GM21526 (cell line): ENCODE measurements around the gene PELI2.
"Not testable (repeated sequence)": the region's sequence is repeated elsewhere in the genome, so short reads cannot be mapped to it uniquely, and the experiment has no call there.

Experiments used
- ATAC-seq: cut with Tn5 transposase; IDR thresholded peaks from one replicate; pipeline ENCODE4 v1.9.1; 2021; ENCODE audit warnings: moderate library complexity; ENCODE audit not compliant: unreplicated experiment, low FRiP score

Gene PELI2

DNA sequence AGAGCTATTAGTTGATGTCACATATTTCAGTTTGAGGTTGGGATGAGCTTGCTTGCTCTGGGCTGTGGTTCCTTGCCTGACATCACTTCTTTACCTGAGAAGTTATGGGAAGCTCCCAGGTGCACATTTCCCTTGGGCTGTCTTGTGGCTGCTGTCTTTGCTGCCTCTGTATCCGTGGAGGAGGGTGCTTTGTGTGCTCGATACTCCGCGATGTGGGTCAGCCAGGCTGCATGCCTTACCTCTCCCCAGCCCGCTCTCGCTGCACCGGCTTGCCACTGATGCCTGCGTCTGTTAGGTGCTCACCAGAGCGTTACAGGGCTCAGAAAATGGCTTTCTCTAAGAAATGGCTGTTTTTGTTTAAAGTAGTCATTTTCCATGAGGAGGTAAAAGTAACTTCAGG is 19.6 kb downstream of the PELI2 start:
- no peak for ATAC-seq

GRCh38 chr14:56138928-56139327 is 20.7 kb downstream of the PELI2 start:
- ATAC-seq = no peak

DNA sequence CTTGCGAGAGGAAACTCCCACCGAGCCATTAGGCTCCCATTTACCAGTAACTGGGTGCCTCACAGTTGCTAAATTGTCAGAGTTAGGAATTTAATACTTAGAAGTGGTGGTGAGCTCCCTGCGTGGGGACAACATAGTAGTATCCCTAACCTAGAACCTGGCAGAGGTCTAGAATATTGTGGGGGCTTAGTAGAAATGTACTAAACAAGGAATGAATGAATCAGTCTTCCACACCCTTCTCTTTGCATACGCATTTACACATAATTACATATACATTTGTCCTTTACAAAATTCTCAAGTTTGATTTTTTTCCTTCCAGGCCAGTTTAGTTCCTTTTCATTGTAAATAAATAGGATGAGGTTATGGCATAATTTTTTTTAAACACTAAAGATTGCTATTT is 24.1 kb downstream of the PELI2 start:
- ATAC-seq = no peak

- ATAC-seq = no peak
Observed at GRCh38 chr14:56143025-56143424, 24.8 kb downstream of the PELI2 start.

DNA sequence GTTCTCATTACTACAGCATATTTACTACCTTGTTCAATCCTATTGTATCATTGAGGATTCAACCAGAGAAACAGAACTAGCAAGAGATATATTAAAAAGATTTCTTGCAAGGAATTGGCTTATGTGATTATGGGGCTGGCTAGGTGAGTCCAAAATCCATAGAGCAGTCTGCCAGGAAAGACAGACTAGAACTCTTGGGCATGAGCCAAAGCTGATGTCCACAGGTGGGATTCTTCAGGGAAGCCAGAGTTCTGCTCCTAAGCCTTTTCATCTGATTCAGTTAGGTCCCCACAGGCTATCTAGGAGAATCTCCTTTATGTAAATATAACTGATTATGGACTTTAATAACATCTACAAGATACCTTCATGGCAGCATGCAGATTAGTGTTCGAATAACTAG is 26.0 kb downstream of the PELI2 start:
- no peak for ATAC-seq

DNA sequence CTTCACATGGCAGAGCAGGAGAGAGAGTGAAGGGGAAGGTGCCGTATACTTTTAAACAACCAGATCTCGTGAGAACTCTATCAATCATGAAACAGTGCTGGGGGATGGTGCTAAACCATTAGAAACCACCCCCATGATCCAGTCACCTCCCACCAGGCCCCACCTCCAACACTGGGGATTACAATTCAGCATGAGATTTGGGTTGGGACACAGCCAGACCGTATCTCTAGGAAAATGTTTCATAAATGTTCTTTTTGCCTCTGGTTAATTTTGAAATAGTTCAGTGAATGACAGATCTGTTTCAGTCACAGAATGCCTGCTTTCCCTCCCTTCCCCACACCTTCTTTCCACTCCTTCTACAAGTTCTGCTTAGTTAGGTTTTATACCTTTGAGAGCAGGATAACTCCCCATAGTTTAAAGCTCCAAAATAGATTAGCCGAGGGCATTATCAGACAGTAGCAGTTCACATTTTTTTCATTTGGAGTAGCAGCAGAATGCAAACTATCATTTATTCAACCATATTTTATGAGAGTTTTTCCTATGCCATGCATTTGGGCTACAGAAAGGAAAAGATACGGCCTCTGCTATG is 27.1 kb downstream of the PELI2 start:
- no peak for ATAC-seq

DNA sequence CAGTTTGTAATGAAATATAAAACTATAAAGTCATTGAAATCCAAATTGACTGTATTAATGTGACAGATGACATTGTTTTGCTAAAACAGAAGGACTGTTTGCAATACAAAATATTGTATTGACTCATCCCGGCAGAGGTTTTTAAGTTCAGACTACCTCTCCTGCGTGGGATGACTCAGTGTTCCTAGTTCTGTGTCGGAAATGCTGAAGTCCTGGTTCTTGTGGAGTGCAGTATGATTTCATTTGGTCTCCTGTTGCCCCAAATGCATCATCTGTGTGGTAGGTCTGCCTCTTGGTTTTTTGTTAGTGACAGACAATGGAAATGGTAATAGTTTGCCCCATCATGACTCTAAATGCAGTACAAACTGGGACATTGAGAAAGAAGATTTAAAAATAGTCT is 27.8 kb downstream of the PELI2 start:
- no peak for ATAC-seq

GRCh38 chr14:56147449-56147848 is 29.2 kb downstream of the PELI2 start:
- ATAC-seq = no peak

DNA sequence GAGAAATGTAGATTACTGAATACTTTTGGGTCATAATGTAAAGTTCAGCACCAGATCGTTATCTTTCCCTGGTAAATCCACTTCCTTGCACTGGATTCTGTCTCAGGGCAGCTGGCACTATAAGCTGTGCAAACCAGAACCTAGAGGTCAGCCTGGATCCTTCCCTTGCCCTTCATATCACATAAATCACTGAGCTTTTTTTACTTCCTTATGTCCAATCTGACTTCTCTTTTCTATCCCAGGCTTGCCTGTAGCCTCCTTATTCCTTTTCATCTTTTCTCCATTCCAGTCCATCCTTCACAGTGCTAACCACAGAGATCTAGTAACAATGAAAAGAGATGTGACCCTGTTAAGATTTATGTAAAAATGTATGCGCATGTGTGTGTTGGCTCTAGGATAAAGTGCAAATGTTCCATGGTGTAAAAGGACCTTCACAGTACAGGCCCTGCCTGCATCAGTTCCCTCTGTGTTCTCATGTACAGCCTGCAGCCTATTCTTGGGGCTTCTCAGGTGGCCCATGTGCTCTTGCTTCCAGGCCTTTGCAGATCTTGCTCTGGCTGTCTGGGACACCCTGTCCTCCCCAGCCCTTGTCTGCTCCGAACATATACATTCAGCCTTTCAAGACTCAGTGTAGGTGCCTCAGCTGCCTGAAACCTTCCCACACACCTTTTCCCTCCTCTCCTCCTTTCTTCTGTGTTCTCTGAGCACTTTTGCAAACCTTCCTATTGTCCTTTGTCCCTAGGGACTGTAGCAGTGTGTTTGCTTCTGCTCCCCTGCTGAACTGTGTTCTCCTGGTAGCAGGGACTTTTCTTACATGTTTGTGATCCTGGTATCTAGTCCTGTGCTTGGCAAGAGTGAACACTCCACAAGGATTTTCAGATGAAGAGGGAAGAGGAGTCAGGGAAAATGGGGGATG is 30.0 kb downstream of the PELI2 start:
- no peak for ATAC-seq

DNA sequence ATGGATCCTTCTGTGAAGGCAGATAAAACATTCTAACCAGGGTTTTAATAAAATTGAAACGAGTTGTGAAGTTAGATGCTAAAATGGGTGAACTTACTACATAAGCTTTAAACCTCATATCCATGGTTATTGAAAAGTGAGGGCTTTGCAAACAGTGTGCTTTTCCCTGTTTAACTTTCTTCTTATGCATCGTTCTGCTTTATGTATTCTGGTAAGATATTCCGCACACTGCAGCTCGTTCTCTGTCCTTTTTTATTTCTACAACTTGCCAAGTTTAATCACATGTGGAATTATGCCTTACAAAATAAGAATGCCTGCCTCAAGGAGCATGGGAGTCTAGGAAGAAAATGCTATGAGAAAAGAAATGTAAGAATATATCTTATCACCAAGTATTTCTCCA is 30.9 kb downstream of the PELI2 start:
- no peak for ATAC-seq

DNA sequence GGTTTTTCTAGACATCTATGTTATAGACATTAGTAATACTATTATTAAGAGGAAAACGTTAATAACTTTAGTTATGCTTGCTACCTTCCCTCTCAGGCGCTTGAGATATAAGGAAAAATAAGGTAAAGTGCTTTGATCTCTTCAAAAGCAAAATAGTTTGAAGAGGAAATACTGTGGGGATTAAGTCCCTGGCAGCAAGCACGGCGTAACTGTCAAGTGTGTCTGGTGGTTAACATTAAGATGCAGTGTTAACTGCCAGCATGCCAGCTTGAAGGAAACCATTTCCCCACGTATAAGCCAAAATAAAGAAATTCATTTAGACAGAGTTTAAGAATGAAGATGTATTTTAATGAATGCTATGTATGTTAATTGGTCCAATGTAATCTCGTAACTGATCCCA is 31.8 kb downstream of the PELI2 start:
- ATAC-seq = no peak

- ATAC-seq = no peak
Observed at GRCh38 chr14:56150645-56151345, 32.6 kb downstream of the PELI2 start.

- ATAC-seq = no peak
Observed at GRCh38 chr14:56152221-56152620, 34.0 kb downstream of the PELI2 start.

- ATAC-seq = no peak
Observed at GRCh38 chr14:56153267-56153666, 35.1 kb downstream of the PELI2 start.

DNA sequence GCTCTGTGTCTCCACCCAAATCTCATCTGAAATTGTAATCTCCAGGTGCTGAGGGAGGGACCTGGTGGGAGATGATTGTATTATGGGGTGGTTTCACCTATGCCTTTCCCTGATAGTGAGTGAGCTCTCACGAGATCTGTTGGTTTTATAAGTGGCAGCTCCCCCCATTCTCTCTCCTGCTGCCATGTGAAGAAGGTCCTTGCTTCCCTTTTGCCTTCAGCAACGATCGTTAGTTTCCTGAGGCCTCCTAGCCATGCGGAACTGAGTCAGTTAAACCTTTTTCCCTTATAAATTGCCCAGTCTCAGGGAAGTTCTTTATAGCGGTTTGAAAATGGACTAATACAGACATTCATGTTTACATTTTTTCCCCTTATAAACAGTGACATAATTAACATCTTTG is 36.1 kb downstream of the PELI2 start:
- no peak for ATAC-seq

- ATAC-seq = no peak
Observed at GRCh38 chr14:56156096-56156495, 37.9 kb downstream of the PELI2 start.

DNA sequence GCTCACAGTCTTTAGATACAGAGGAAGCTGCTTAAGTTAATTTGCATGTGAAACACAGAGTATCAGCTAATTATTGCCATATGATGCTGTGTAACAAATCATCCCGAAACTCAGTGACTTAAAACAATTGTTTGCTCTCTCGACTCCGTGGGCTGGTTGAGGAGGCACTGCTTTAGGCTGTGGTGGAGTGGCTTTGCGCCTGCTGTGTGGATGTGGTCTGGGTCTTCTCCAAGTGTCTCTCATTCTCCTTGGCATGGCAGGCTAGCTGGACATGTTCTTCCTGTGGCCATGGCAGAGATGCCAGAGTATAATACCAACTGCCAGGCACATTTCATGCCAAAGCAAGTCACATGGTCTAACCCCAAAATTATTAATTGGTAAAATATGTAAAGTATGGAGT is 40.9 kb downstream of the PELI2 start:
- ATAC-seq = no peak

- no peak for ATAC-seq
Observed at GRCh38 chr14:56160088-56160487, 41.9 kb downstream of the PELI2 start.

DNA sequence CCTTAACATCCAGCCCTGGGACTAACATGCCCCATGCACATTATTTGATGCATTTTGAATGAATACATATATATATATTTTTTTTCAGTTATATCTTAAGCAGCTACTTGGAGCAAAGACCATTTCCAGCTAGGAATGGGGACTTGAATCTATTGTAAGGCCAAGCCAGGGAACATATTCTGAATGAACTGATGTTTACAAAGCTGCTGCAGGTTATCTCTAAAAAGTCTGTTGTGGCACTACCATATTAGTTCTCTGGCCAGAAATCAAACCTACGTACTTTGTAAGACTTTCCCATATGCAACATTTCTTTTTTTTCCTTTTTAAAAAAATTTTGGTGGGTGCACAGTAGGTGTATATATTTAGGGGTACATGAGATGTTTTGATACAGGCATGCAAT is 43.4 kb downstream of the PELI2 start:
- ATAC-seq = no peak

GRCh38 chr14:56162476-56162875 is 44.3 kb downstream of the PELI2 start:
- ATAC-seq = no peak

GRCh38 chr14:56166579-56166978 is 48.4 kb downstream of the PELI2 start:
- not testable (repeated sequence) for ATAC-seq
